SK-N-SH (cell line): Measurements from ENCODE around the gene ELMO1. TPM values are rescaled to one million over a fixed set of nuclear protein-coding genes. Genes with fewer than 3 reads are reported as not detected.

Experiments used
- CTCF ChIA-PET: fragments of 300-600, 350-600 bp; formaldehyde crosslinking; extraction: SDS; loops from one replicate; lab custom pipeline; 2021; lab: Yijun Ruan, JAX
- POLR2A ChIA-PET: fragments of 350-600 bp; sonication (Branson Sonifier 250); formaldehyde crosslinking; extraction: SDS; loops from one replicate; lab custom pipeline; 2020; ENCODE audit warnings: antibody characterized with exemption, inconsistent platforms; lab: Yijun Ruan, JAX
- DNase-seq: peaks from one replicate; pipeline ENCODE4 v3.0.0; 2012
- H2AFZ ChIP-seq: fragments of 200-600 bp; sonication (generic); 2 replicates; pipeline ENCODE4 v1.8.1; 2016; ENCODE audit warnings: antibody characterized with exemption, mild to moderate bottlenecking, low read depth
- H3F3A ChIP-seq: fragments of 200-600 bp; sonication (generic); replicated peaks from 2 replicates; pipeline ENCODE3; 2016; ENCODE audit warnings: antibody characterized with exemption, mild to moderate bottlenecking; ENCODE audit not compliant: insufficient read depth
- H3K27ac ChIP-seq, 2 experiments: fragments of 200-500 bp in 1 of 2; fragments of 200-600 bp in 1 of 2; sonication (Bioruptor generic) in 1 of 2; sonication (generic), shearing (Covaris generic) in 1 of 2; 2 replicates each; pipeline versions ENCODE4 v1.5.1 to v1.6.1; 2014 to 2016; ENCODE audit warnings: low read depth in 2 of 2, inconsistent platforms in 1 of 2, low read length in 1 of 2, mild to moderate bottlenecking in 1 of 2, mixed read lengths in 1 of 2
- H3K27me3 ChIP-seq: fragments of 200-600 bp; sonication (generic), shearing (Covaris generic); 2 replicates; pipeline ENCODE4 v1.6.1; 2016; ENCODE audit warnings: mixed run types; ENCODE audit not compliant: insufficient read depth
- H3K36me3 ChIP-seq, 2 experiments: fragments of 200-500 bp in 1 of 2; fragments of 200-600 bp in 1 of 2; sonication (Bioruptor generic) in 1 of 2; sonication (generic) in 1 of 2; replicated peaks in 1 of 2; 2 replicates each; pipeline versions ENCODE3 to v1.5.1; 2014 to 2016; ENCODE audit warnings: low read length in 1 of 2, mild to moderate bottlenecking in 1 of 2; ENCODE audit not compliant: insufficient read depth in 2 of 2, control insufficient read depth in 1 of 2
- H3K4me1 ChIP-seq, 2 experiments: fragments of 200-500 bp in 1 of 2; fragments of 200-600 bp in 1 of 2; sonication (Bioruptor generic) in 1 of 2; sonication (generic), shearing (Covaris generic) in 1 of 2; 2 replicates each; pipeline versions ENCODE4 v1.5.1 to v1.6.1; 2014 to 2016; ENCODE audit warnings: low read depth in 1 of 2, low read length in 1 of 2, mixed run types in 1 of 2; ENCODE audit not compliant: insufficient read depth in 2 of 2, control insufficient read depth in 1 of 2
- H3K4me2 ChIP-seq: fragments of 200-600 bp; sonication (generic), shearing (Covaris generic); 2 replicates; pipeline ENCODE4 v1.6.1; 2017; ENCODE audit warnings: mixed run types
- H3K4me3 ChIP-seq, 2 experiments: fragments of 200-500 bp in 1 of 2; fragments of 200-600 bp in 1 of 2; sonication (Bioruptor generic) in 1 of 2; sonication (generic), shearing (Covaris generic) in 1 of 2; 2 replicates each; pipeline versions ENCODE4 v1.5.1 to v1.8.1; 2014 to 2016; ENCODE audit warnings: low read depth in 2 of 2, inconsistent platforms in 1 of 2, low read length in 1 of 2, mild to moderate bottlenecking in 1 of 2, mixed read lengths in 1 of 2, moderate library complexity in 1 of 2
- H3K79me2 ChIP-seq: fragments of 200-600 bp; sonication (generic); 2 replicates; pipeline ENCODE4 v1.8.1; 2017; ENCODE audit warnings: mild to moderate bottlenecking; ENCODE audit not compliant: insufficient read depth
- H3K9ac ChIP-seq: fragments of 200-600 bp; sonication (generic); 2 replicates; pipeline ENCODE4 v1.6.1; 2017; ENCODE audit warnings: mixed run types
- H3K9me2 ChIP-seq: fragments of 200-600 bp; sonication (generic); 2 replicates; pipeline ENCODE4 v1.6.1; 2017; ENCODE audit warnings: mixed run types
- H3K9me3 ChIP-seq: fragments of 200-600 bp; sonication (generic); 2 replicates; pipeline ENCODE4 v1.6.1; 2017; ENCODE audit warnings: mixed run types, mild to moderate bottlenecking, moderate library complexity
- H4K20me1 ChIP-seq: fragments of 200-600 bp; sonication (generic); 2 replicates; pipeline ENCODE4 v1.6.1; 2017; ENCODE audit warnings: mild to moderate bottlenecking, mixed run types; ENCODE audit not compliant: insufficient read depth
- CHD2 ChIP-seq: fragments of 150-350 bp; IDR thresholded peaks from 2 replicates; pipeline ENCODE4 v1.6.1; 2018; ENCODE audit warnings: low read length; ENCODE audit not compliant: partially characterized antibody
- CTCF ChIP-seq: fragments of 200-600 bp; sonication (generic); IDR thresholded peaks from 2 replicates; pipeline ENCODE4 v1.6.1; 2017; ENCODE audit warnings: antibody characterized with exemption, mild to moderate bottlenecking, moderate library complexity
- EP300 ChIP-seq, 2 experiments: IDR thresholded peaks; 2 replicates each; pipeline versions ENCODE4 v1.4.0 to v1.6.1; 2012; ENCODE audit warnings: borderline replicate concordance in 1 of 2, low read depth in 1 of 2, low read length in 1 of 2
- EZH2phosphoT487 ChIP-seq: fragments of 200-600 bp; sonication (generic); IDR thresholded peaks from 2 replicates; pipeline ENCODE4 v1.6.1; 2017; ENCODE audit warnings: low read depth, mixed run types, mild to moderate bottlenecking, antibody characterized with exemption, moderate library complexity, borderline replicate concordance
- FOXM1 ChIP-seq: IDR thresholded peaks from 2 replicates; pipeline ENCODE4 v1.4.0; 2012; ENCODE audit warnings: low read depth, mild to moderate bottlenecking
- GABPA ChIP-seq: IDR thresholded peaks from 2 replicates; pipeline ENCODE4 v1.4.0; 2012; ENCODE audit warnings: low read depth, mild to moderate bottlenecking
- JUND ChIP-seq: IDR thresholded peaks from 2 replicates; pipeline ENCODE4 v1.4.0; 2012
- MAX ChIP-seq: IDR thresholded peaks from 2 replicates; pipeline ENCODE4 v1.4.0; 2012; ENCODE audit warnings: low read depth
- MXI1 ChIP-seq: IDR thresholded peaks from 2 replicates; pipeline ENCODE4 v1.6.1; 2012; ENCODE audit warnings: mild to moderate bottlenecking, low read depth, low read length, improper control_type of control experiment
- NFIC ChIP-seq: IDR thresholded peaks from 2 replicates; pipeline ENCODE4 v1.4.0; 2012; ENCODE audit warnings: borderline replicate concordance
- NRF1 ChIP-seq: IDR thresholded peaks from 2 replicates; pipeline ENCODE4 v1.6.1; 2012; ENCODE audit warnings: low read depth, mild to moderate bottlenecking, low read length
- PBX3 ChIP-seq: IDR thresholded peaks from 2 replicates; pipeline ENCODE4; 2012
- POLR2AphosphoS5 ChIP-seq: IDR thresholded peaks from 2 replicates; pipeline ENCODE4 v1.6.1; 2012; ENCODE audit warnings: low read depth, low read length
- RXRA ChIP-seq: IDR thresholded peaks from 2 replicates; pipeline ENCODE4 v1.4.0; 2012; ENCODE audit warnings: low read depth, mild to moderate bottlenecking, borderline replicate concordance
- SIN3A ChIP-seq: IDR thresholded peaks from 2 replicates; pipeline ENCODE4 v1.6.1; 2012; ENCODE audit warnings: low read depth, mild to moderate bottlenecking, low read length, moderate library complexity, borderline replicate concordance
- SMC3 ChIP-seq: IDR thresholded peaks from 2 replicates; pipeline ENCODE4 v1.6.1; 2012; ENCODE audit warnings: low read depth, low read length, improper control_type of control experiment
- TAF1 ChIP-seq: IDR thresholded peaks from 2 replicates; pipeline ENCODE4 v1.6.1; 2012; ENCODE audit warnings: low read depth, mild to moderate bottlenecking, low read length, moderate library complexity, borderline replicate concordance
- TCF12 ChIP-seq: IDR thresholded peaks from 2 replicates; pipeline ENCODE4 v1.4.0; 2012
- YY1 ChIP-seq: IDR thresholded peaks from 2 replicates; pipeline ENCODE4 v1.4.0; 2012; ENCODE audit warnings: low read depth, mild to moderate bottlenecking
- WGBS: methylation state at CpG from one replicate; pipeline ENCODE4 v1.1.6; 2017; ENCODE audit warnings: low lambda C conversion rate; 5-methylcytosine and 5-hydroxymethylcytosine counted together
- polyA plus RNA-seq, 3 experiments: library from polyadenylated mRNA; depleted of rRNA; stranded (reverse); fragments of >200 nt; gene quantifications; 2 replicates each; pipeline ENCODE4 v1.2.3, GENCODE V29; 2012

ELMO1 gene
- polyA plus RNA-seq, 1 of the 3 experiments (the other 2 are of a cell fraction): 0.64 TPM

- H4K20me1 ChIP-seq: no peaks in the 10 kb centered on the region
- WGBS: 46% methylated on average over 5 of the region's 5 CpGs
- CTCF ChIA-PET: interaction anchor here (1.3 to 1.4 kb wide), 2 partner anchors 13 to 15 kb away, joined by 3 to 4 read pairs; no protein-coding TSS in a partner anchor
- H3K27me3 ChIP-seq: no peaks in the 10 kb centered on the region
- no peaks in the 10 kb centered on the region for H3K36me3 ChIP-seq
- no peak overlapping the region for H2AFZ ChIP-seq
- TF ChIP-seq PBX3 (no peak), TAF1 (no peak), RXRA (no peak), MAX (no peak), CTCF (no peak), GABPA (no peak), POLR2AphosphoS5 (no peak), JUND (no peak), MXI1 (no peak)
- no peaks in the 10 kb centered on the region for H3K9me2 ChIP-seq
- H3F3A ChIP-seq: no peaks in the 10 kb centered on the region
- no peak overlapping the region for H3K4me3 ChIP-seq
- H3K27ac ChIP-seq: no peak overlapping the region
- H3K9ac ChIP-seq: no peak overlapping the region
- no peaks in the 10 kb centered on the region for H3K79me2 ChIP-seq
- no peak overlapping the region for H3K4me2 ChIP-seq
- H3K4me1 ChIP-seq: peaks cover 0 to 4% of the 10 kb centered on the region in 2 experiments; a peak in 2 of 4 replicates
- POLR2A ChIA-PET: no interaction called here
- peaks cover 6% of the 10 kb centered on the region; the same call in 1 of the 2 replicates for H3K9me3 ChIP-seq
- DNase-seq: no peak
Measured at GRCh38 chr7:37377231-37377630, 71.4 kb downstream of the ELMO1 start.

GRCh38 chr7:37376386-37376785 lies 72.3 kb downstream of the ELMO1 start:
- Histone ChIP-seq H3K4me3 (no peak overlapping the region; a peak in 1 of 4 replicates), H2AFZ (no peak overlapping the region), H3K27ac (no peak overlapping the region), H3K9me2 (no peaks in the 10 kb centered on the region), H3K9ac (no peak overlapping the region), H3K4me1 (peaks cover 0 to 11% of the 10 kb centered on the region in 2 experiments; a peak in 2 of 4 replicates), H4K20me1 (no peaks in the 10 kb centered on the region), H3K4me2 (no peak overlapping the region), H3K27me3 (no peaks in the 10 kb centered on the region), H3K9me3 (peaks cover 10% of the 10 kb centered on the region; the same call in 1 of the 2 replicates), H3F3A (no peaks in the 10 kb centered on the region), H3K79me2 (no peaks in the 10 kb centered on the region), H3K36me3 (no peaks in the 10 kb centered on the region)
- CTCF ChIA-PET: interaction anchor here (0.7 to 1.4 kb wide), 3 partner anchors 9 to 16 kb away, joined by 3 to 4 read pairs (median 3); no protein-coding TSS in a partner anchor
- TF ChIP-seq EP300 (IDR thresholded peaks at IDR 0.05; ENCODE audit: borderline replicate concordance in 1 of 2, low read depth in 1 of 2, low read length in 1 of 2) (no peak), SMC3 (no peak), NFIC (no peak), YY1 (no peak), POLR2AphosphoS5 (no peak), CHD2 (no peak), TCF12 (no peak), FOXM1 (no peak), MAX (no peak), JUND (no peak), SIN3A (no peak), GABPA (no peak), NRF1 (no peak), CTCF (no peak), EZH2phosphoT487 (no peak)
- 45% methylated on average over 8 of the region's 8 CpGs for WGBS
- no peak for DNase-seq
- POLR2A ChIA-PET: no interaction called here
